Glomerular visceral epithelial cell (primary cell): ENCODE results near the gene PET100.

Experiments
- DNase-seq: peaks from one replicate; pipeline ENCODE4 v3.0.0-alpha.2; 2016; ENCODE audit errors: extremely low spot score

Gene PET100

GRCh38 chr19:7679771-7680605, 50.4 kb downstream of the PET100 start:
- DNase-seq: no peak

- DNase-seq: peak; percentile 84
These were observed 51.2 kb downstream of the PET100 start, which contains the start of gene TRAPPC5 for GRCh38 chr19:7680606-7681339. Gene TRAPPC5, plus strand, starts transcription at chr19:7680833. Its CDS starts 1,421 bp downstream, at chr19:7682254.
